NCI-H748 (cell line): ENCODE data around the gene PADI2.
A peak's percentile ranks its signal among the peaks of the same experiment; 100 is the strongest.

ENCODE experiments used
- DNase-seq: peaks from one replicate; lab custom pipeline; 2025; ENCODE audit not compliant: unreplicated experiment; lab: John Stamatoyannopoulos, UW

PADI2 gene

DNA sequence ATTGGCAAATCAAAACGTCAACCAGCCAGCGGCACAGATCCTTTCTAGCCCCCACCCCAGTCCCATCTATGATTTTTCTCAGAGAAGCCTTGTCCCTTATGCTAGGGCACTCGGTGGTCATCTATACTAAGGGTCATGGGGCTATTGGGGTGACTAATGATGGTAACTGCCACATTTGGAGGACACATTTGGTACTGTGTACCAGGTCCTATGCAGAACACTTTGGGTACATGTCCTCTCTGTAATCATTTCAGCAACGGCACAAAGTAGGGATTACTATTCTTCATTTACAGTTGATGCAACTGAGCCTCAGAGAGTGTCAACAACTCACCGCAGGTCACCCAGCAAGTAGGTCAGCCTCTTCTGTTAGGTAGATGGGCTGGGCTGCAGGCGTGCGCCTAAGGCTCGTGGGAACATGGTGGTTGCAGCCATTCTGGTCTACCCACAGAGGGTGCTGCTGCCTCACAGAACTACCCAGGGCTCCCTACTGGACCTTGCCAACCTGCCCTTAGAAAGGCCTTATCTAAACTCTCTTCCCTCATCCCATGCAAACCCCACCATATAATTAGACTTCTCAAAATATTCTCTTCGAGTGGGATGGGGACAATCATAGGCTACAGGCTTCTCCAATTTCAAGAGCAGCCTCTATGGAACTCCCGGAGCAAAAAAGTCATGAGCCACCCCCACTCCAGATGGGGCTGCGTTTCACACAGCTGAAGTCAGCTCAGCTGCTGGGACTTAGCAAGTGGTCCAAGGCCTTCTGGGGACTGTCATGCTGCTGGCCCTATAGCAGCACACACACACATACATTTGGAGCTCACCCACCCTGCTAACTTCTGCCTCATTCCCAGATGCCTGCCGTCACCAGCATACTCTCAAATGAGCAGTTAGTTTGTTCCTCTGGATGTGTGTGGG, 59.6 kb downstream of the PADI2 start:
- peak; percentile 62 for DNase-seq

DNA sequence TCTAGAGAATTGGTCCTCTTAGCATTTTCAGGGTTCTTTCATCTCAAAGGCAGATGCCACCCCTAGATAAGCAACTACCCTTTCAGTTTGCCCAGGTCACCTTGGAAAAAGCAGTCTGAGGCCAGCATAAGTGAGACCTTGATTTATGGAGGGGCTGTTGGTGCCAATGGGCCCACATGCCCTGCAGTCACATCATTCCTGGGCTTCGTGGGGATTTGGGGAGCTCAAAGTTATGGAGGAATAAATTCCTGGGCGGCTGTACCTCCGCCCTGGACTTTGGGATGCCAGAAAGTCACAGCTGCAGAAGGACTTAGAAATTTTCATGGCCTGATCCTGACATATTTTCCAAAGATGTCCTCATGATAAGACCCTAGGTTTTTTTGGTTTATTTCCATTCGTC, 62.7 kb downstream of the PADI2 start:
- DNase-seq, result no peak

DNA sequence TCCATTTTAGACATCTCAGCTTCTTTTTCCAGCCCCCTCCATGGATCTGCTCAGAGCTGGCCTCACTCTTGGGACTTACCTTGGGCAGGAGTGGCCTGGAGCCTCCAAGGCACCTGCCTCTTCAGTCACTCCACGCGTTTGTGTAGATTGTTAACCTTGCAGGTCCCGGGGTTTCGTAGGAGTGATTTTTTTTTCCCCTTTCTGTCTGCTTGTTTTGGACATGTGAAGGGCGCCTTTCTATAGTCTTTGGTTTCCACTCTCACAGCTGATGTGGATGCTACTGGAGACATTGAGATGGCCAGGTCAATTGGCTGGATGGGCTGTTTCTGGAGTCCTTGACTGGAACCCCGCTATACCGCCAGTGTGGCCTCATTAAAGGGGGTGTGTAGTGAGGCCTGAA, 63.5 kb downstream of the PADI2 start:
- no peak for DNase-seq

DNA sequence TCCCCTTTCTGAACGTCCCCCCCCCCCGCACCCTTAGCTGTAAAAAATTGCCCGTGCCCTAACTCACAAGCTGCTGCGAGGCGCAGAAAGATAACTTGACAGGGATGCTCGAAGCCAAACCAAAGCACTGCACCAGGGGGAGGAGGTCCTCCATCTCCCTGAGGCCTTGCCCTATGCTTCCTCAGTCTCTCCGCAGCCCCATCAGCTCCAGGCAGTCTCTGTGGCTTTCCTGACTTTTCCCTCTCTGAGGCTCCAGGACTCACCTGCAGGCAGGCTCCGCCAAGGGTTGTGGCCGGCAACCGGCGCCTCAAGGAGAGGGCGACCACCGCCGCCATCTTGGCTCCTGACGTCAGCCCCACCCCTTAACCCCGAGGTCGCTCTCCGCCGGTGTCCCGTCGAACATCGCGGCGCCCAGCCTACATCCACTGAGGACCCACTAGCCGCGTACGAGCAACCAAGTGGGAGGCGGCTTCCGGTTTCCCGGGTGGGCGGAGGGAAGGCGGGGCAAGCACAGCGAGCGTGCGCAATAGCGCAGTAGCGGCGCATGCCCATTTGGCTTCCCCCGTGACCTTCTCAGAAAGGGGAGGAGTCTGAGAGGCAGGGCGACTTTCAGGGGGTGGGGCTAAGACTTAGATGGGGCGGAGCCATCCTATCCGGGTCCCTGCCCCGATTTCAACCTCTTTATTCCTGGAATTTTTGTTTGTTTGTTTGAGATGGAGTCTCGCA, 65.4 kb downstream of the PADI2 start, which contains the start of gene SDHB:
SDHB (minus strand) TSS at position 348 of the 726 bp plus-strand sequence; CDS start at position 335, 13 bp downstream.
- DNase-seq, result peak; percentile 96

DNA sequence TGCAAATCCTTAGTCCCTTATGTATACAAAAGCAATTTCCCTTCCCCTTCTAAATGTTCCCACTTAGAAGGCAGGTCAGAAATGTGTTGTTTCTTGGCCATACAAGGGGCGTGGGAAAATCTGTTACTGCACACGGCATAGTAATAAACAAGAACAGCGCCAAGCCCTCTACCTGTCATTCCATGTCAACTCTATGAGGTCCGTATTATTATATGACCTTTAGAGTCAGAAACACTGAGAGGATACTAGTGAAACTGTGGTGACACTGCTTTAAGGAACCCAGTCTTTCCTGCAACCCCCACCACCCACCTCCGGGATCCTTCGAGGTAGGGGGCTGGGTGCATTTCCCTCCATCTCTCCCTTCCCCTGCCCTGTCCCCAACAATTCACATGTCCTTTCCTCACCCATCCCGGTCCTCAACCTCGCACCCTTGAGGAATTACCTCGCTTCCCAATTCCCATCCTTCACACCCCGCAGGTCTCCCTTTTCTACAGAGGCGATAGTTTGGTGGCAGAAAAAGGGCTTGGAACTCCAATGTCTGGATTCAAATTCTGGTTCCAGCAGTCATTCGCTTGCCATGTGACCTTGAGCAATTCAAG, 66.1 kb downstream of the PADI2 start:
- DNase-seq, result no peak

DNA sequence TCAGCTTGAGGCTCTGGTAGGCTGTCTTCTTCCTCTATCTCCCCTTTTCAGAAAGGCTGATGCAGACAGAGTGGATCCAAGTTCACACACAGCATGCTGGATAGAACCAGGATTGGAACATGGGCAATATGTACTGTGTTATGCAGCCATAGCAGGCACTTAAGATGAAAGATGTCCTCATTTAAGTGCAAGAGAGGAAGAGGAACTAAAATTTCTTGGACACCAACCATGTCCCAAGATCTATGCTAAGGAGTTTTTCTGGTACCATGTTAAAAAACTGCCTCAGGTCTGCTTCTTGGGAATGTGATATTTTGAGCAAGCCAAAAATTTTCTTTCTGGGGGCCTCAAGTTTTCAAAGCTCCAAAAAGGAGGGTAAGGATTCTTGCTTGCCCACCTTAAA, 66.6 kb downstream of the PADI2 start:
- DNase-seq, result no peak

DNA sequence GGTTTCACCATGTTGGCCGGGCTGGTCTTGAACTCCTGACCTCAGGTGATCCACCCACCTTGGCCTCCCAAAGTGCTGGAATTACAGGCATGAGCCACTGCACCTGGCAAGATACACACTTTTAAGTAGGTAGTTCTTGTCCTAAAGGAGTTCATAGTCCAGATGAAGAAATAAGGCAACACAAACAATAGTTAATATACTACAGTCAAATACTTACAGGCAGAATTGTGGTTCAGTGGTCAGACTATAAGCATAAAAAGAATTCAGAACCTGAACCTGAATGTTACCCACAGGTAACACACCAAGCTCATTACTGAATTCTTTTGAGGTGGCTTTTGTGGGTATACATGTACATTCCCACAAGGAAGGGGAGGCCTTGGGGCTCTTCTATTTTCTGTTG, 67.2 kb downstream of the PADI2 start:
- DNase-seq, result no peak

DNA sequence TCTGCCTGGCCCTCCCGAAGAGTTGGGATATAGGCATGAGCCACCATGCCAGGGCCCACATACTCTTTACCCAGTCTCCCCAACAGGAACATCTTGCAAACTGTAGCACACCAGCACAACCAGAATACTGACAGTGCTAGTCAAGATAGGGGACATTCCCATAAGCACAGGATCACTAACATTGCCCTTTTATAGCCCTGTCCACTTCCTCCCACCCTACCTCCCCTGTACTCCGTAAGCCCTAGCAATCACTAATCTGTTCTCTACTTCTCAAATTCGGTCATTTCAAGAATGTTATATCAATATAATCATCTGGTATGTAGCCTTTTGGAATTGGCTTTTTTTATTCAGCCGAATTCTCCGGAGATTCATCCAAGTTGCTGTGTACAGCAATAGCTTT, 71.3 kb downstream of the PADI2 start:
- no peak for DNase-seq

DNA sequence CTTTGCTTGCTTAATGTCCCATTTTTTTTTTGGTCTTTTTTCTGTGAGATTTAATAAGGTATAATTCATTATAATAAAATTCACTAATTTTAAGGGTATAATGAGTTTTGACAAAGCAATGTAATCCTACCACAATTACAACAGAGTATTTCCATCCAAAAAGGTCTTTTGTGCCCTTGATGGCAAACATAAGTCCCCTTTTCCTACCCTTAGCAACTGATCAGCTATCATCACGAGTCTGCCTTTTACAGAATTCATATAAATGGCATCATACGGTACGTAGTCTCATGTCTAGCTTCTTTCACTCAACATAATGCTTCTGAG, 73.0 kb downstream of the PADI2 start:
- DNase-seq, result no peak

DNA sequence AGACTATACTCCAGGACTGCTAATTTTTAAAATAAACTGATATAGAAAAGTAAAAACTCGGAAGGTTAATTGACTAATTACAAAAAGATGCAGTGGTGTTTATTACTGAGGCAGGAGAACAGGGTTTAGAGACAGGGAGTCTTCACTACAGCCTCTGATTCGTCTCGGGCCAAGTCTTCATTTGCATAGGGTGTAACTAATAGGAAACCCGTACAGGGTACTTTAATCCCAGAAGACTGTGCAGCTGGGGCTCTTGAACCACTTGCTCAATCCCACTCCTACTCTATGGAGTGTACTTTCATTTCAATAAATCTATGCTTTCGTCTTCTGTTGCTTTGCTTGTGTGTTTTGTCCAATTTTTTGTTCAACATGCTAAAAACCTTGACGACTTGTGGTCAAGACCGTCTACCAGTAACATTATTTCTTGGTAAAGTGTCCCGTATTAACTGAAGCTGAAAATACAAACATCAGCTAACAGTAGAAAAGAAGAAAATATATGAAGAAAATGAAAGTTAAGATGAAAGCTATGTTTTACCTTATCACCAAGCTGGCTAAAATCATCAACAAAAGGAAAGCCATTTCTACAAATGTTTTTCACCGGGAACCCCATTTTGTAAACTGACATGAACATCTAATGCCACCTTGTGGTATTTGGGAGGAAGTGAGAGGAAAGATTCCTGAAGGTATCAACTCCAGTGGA, 73.5 kb downstream of the PADI2 start:
- peak; percentile 70 for DNase-seq

DNA sequence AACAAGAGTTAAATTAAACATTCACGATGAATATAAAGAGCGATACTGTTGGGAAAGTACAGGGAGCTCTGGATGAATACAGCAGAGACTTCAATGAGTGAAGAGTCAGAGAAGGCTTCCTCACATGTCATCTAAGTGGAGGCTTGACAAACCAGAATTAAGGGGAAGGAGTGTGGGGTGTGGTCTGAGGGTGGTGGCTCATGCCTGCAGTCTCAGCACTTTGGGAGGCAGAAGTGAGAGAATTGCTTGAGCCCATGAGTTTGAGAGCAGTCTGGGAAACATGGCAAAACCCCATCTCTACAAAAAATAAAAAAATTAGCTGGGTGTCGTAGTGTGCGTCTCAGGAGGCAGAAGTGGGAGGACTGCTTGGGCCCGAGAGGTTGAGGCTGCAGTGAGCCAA, 74.1 kb downstream of the PADI2 start:
- no peak for DNase-seq

DNA sequence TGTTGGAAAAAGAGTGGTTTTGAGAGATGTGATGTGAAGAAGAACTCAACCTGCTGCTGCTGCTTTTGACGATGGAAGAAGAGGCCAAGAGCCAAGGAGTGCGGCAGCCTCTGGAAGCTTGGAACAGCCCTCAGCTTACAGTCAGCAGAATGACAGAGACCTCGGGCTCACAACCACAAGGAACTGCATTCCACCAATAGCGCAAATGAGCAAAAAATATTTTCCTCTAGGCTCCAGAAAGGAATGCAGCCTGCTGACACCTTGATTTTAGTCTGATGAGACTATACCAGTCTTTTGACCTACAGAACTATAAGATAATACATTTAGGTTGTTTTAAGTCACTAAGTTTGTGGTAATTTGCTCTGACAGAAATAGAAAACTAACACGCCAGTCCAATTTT, 75.6 kb downstream of the PADI2 start:
- no peak for DNase-seq

DNA sequence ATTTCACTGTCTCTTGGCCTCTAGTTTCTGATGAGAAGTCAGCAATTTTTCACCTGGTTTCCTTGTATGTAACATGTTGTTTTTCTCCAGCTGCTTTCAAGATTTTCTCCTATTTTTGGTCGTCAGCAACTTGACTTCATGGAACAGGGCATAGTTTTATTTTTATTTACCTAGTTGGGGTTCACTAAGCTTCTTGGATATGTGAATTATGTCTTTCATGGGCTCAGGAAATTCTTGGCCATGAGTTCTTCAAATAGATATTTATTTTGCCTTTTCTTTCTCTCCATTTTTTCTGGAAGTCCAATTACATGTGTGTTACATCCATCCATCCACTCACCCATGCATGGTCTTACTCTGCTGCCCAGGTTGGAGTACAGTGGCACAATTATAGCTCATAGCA, 79.1 kb downstream of the PADI2 start:
- no peak for DNase-seq

DNA sequence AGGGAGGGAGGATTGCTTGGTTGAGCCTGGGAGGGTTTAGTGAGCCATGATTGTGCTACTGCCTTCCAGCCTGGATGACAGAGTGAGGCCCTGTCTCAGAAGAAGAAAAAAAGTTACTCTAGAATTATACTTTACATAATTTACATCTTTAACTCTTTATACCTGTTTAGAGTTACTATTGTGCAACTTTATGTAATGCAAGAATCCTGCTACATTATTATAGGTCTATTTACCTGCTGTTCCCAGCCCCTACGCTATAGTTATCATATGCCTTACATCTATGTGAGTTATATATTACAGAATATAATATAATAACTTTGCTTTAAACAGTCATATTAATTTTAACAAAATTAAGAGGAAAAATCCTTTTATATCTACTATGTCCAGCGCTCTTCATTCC, 79.7 kb downstream of the PADI2 start:
- DNase-seq, result no peak

DNA sequence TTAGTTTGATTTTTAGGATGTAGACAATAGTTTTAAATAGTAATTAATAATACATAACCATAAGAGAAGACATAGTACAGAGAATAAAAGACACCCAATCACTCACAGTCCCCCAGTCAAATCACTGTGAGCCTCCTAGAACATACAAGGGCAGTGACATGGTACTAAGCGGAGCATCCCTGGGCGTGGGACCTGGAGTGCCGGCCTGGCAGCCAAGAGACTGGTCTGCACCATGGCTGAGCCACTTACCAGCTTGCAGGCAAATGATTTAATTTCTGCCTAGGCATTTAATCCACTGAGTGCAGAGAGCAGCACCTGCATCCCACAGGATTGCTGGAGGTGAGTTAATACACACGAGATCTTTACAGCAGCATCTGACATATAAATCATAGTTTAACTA, 85.8 kb downstream of the PADI2 start:
- no peak for DNase-seq

DNA sequence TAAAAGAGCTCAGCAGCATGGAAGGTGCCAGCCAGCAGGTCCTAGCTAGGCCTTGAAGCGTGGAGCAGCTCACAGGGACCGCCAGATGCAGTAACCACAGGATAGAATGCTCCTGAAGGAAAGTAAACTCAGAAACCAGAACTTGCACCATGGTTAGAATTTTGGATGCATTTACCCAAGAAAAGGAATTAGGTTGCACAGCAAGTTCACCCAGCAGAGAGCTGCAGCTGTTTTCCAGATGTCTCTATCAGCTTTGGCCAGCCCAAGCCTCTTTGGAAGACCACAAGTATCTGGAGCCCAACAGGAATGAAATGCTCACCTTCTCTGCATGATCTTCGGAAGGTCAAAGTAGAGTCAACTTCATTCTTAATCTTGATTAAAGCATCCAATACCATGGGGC, 86.5 kb downstream of the PADI2 start:
- no peak for DNase-seq

DNA sequence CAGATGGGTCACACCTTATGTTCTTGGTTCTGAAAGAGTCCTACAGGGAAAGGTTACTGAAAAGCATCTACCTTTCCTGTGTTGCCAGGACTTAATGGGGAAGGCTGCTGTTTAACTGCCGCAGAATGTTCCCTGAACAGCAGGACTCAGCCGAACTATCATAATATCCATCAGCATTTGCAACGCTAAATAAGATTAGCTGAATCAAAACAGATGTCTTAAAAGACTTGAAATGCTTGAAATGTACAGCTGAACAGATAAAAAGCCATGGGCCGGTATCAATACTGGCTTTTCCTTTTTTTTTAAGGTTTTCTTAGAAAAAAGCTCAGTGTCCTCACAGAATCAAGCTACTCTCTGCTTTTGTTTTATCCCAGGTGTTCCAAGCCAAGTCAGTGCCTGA, 87.8 kb downstream of the PADI2 start:
- no peak for DNase-seq

DNA sequence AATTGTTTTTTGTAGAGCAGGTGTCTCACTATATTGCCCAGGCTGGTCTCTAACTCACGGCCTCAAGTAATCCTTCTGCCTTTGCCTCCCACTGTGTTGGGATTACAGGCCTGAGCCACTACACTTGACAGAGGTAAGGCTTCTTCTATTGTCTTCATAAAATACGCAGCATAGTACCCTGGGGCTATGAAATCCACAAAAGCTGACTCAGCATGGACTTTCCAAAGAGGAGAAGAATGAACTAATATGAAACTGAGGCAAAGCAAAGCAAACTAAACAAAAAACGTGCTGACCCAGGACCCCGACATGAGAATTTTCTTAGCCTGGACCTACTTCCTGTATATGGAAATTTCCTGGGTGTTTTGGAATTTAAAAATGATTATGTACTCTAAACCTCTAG, 89.0 kb downstream of the PADI2 start:
- no peak for DNase-seq

DNA sequence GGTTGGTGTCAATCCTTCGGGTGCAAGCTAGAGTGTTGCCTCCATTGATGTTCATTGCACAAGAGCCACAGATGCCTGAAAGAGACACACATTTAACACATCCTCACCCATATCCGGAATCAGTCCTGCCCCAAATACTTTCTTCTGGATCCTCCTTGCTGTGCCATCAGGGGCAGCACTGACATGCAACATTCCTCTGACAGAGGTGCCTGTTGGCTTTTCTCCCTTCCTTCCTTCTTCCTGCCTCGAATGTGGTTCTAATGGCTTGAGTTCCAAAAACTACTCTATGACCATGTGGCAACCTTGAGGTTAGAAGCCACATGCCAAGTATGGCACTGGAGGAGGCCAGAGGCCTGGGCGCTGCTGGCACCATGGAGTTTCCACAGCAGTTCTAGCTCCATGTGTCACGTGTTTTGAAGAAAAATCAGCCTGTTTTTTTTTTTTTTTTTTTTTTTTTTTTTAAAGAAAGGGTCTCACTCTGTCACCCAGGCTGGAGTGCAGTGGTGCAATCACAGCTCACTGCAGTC, 90.5 kb downstream of the PADI2 start:
- no peak for DNase-seq

DNA sequence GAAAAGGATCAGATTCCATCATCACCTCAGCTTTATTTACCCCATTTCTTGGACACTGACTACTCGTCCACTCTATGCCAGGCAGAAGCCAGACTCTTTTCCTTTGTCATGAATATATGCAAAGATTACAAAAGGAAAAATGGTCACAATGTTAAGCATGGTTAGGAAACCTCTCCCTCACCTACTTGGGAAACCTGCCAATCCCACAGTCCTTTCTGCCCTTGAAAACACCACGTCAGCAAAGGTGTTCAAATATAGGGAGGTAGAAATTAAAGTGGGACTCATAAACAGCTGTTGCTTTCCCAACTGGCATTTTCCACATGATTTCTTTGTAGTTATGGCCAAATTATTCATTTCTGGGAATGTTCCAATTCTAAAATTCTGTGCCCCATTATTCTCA, 91.4 kb downstream of the PADI2 start:
- DNase-seq, result no peak

DNA sequence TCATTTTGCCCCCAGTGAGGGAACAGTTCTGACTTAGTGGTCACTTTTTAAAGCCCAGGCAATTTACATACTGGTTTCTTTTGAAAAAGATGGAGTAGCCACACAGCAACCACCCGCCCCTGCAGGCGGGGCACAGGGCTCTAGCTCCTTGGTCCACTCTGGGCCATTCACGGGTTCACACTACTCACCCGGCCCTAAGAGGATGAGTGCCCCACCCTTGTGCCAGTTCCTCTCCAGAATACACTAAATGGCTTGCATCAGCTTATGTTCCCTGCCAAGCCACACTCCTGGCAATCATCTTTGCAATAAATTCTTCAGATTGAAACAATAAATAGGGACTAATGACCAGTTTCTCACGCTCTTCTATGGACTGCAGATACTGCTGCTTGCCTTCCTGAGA, 91.8 kb downstream of the PADI2 start:
- DNase-seq, result no peak
